K562 (cell line): Measurements from ENCODE around the gene C17orf113. TPM values are rescaled to one million over a fixed set of nuclear protein-coding genes. Genes with fewer than 3 reads are reported as not detected.

Experiments used
- DNMT1 ChIP-seq: fragments of 450-650 bp; IDR thresholded peaks from 2 replicates; pipeline ENCODE4 v1.6.1; 2016; ENCODE audit warnings: antibody characterized with exemption, mild to moderate bottlenecking
- KLF13 ChIP-seq: fragments of 450-650 bp; IDR thresholded peaks from 2 replicates; pipeline ENCODE4 v1.6.1; 2016; ENCODE audit warnings: missing genetic modification characterization, low read depth, mild to moderate bottlenecking, missing compliant biosample characterization, moderate library complexity, borderline replicate concordance
- KLF16 ChIP-seq: IDR thresholded peaks from 2 replicates; pipeline ENCODE4 v1.6.1; 2016; ENCODE audit warnings: antibody characterized with exemption
- MIER1 ChIP-seq: fragments of 450-650 bp; IDR thresholded peaks from 2 replicates; pipeline ENCODE4 v1.6.1; 2016; ENCODE audit warnings: antibody characterized with exemption, mild to moderate bottlenecking, low read depth
- NFIC ChIP-seq: fragments of 450-650 bp; IDR thresholded peaks from 2 replicates; pipeline ENCODE4 v1.6.1; 2017; ENCODE audit warnings: mild to moderate bottlenecking, inconsistent platforms
- NFIX ChIP-seq: fragments of 250-450 bp; sonication (Bioruptor Pico); IDR thresholded peaks from 2 replicates; pipeline ENCODE4 v1.4.0; 2020; ENCODE audit warnings: low read depth, mild to moderate bottlenecking, moderate library complexity
- POLR2H ChIP-seq: IDR thresholded peaks from 2 replicates; pipeline ENCODE4 v1.6.1; 2016; ENCODE audit warnings: missing genetic modification characterization, low read depth, mild to moderate bottlenecking, control low read depth, missing compliant biosample characterization, moderate library complexity
- SRSF7 ChIP-seq: fragments of 200-400 bp; formaldehyde crosslinking; optimal IDR thresholded peaks from 2 replicates; pipeline ENCODE3; 2017; ENCODE audit warnings: mild to moderate bottlenecking, low read depth, low read length
- STAG1 ChIP-seq: sonication (generic); formaldehyde crosslinking; IDR thresholded peaks from 2 replicates; pipeline ENCODE4 v1.5.0; 2020; ENCODE audit warnings: missing genetic modification reagents, borderline replicate concordance
- TARDBP ChIP-seq: fragments of 450-650 bp; IDR thresholded peaks from 2 replicates; pipeline ENCODE4 v1.6.1; 2016
- XRCC5 ChIP-seq: fragments of 200-400 bp; formaldehyde crosslinking; IDR thresholded peaks from 2 replicates; pipeline ENCODE4 v1.6.1; 2017; ENCODE audit warnings: low read depth, mild to moderate bottlenecking, low read length
- ZC3H8 ChIP-seq: fragments of 450-650 bp; IDR thresholded peaks from 2 replicates; pipeline ENCODE4 v1.6.1; 2017
- ZNF589 ChIP-seq: fragments of 200-800 bp; sonication (Bioruptor generic); IDR thresholded peaks from 2 replicates; pipeline ENCODE4 v1.6.1; 2016; ENCODE audit warnings: low read depth, missing genetic modification characterization, missing compliant biosample characterization
- ZNF79 ChIP-seq: fragments of 250-450 bp; sonication (Bioruptor Pico); IDR thresholded peaks from 2 replicates; pipeline ENCODE4 v1.4.0; 2020; ENCODE audit warnings: low read depth, mild to moderate bottlenecking, moderate library complexity
- polyA plus RNA-seq, 8 experiments: library from polyadenylated mRNA; depleted of rRNA in 4 of 8; stranded (reverse) in 5 of 8; unstranded in 3 of 8; fragments of >200 nt; fragmentation: Nextera tagmentation in 2 of 8; fragmentation: Illumina TruSeq in 1 of 8; extraction: Ambion mirVana in 2 of 8; extraction: Trizol in 1 of 8; gene quantifications; 2 replicates each; pipeline versions ENCODE4 v1.2.1 to v1.2.3, GENCODE V29; 2011 to 2014; ENCODE audit warnings: inconsistent platforms in 1 of 8, missing spikeins in 1 of 8
- total RNA-seq, 7 experiments: library from RNA; depleted of rRNA in 6 of 7; stranded (reverse); fragments of >200 nt in 6 of 7; fragmentation: Illumina TruSeq in 2 of 7; extraction: Trizol in 2 of 7; gene quantifications; 2 replicates each; pipeline versions ENCODE4 v1.2.1 to v1.2.3, GENCODE V29; 2011 to 2021; ENCODE audit warnings: low replicate concordance in 1 of 7
- TF ChIP-seq, protein P1 (sequence below): sonication (generic); formaldehyde crosslinking; IDR thresholded peaks from 2 replicates; pipeline ENCODE4 v1.8.0; 2022; ENCODE audit warnings: missing genetic modification reagents, mild to moderate bottlenecking, borderline replicate concordance
- TF ChIP-seq, protein P2 (sequence below): sonication (generic); formaldehyde crosslinking; IDR thresholded peaks from 2 replicates; pipeline ENCODE4 v1.8.1; 2023; ENCODE audit warnings: mild to moderate bottlenecking, missing genetic modification reagents, moderate library complexity
- TF ChIP-seq, protein P3 (sequence below): IDR thresholded peaks from 3 replicates; pipeline ENCODE4 v1.6.1; 2011; ENCODE audit warnings: borderline replicate concordance, mild to moderate bottlenecking, moderate library complexity; ENCODE audit not compliant: insufficient read length; ENCODE audit errors: extremely low read depth
- TF ChIP-seq, protein P4 (sequence below): fragments of 200-800 bp; sonication (Bioruptor generic); IDR thresholded peaks from 2 replicates; pipeline ENCODE4 v1.6.1; 2017; ENCODE audit warnings: missing genetic modification characterization, missing compliant biosample characterization
- TF ChIP-seq, protein P5 (sequence below): fragments of 450-650 bp; formaldehyde crosslinking; IDR thresholded peaks from 2 replicates; pipeline ENCODE4 v1.4.0; 2020; ENCODE audit warnings: mild to moderate bottlenecking, moderate library complexity

C17orf113 gene
- total and polyA plus RNA-seq, 9 of the 15 experiments (the other 6 are each of a cell fraction or from before 2014, with no cell fraction given), result 0.10 to 1.2 (median 0.31) TPM

DNA sequence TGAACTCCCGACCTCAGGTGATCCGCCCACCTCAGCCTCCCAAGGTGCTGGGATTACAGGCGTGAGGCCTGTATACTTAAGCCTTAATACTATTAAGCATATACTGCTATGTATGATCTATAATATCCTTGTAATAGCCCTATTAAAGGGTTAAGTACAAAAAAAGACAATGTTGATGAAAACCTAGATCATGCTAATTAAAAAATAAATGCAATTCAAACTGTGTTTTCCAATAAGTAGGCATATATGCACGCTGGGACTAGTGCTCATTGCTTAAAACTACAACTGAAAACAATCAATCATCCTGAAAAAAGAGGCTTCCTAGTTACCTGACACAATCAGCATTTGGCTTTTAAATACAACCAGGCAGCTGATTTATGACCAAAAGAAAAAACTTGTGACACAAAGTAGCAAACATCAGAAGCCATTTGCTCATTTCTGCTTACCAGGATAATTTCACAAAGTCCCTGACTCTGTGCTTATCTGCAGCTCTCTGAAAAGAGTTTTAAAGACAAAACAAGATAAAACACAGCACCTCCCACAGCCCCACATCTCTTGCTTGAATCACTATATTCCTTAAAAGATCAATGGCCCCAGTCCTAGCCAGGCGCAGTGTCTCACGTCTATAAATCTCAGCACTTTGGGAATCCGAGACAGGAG lies 36.8 kb upstream of the C17orf113 start (continued):
- no peak for TF ChIP-seq XRCC5
- TF ChIP-seq TARDBP, result no peak
- no peak for TF ChIP-seq ZNF589 (CRISPR knock-in tag)
- TF ChIP-seq, protein P1, sequence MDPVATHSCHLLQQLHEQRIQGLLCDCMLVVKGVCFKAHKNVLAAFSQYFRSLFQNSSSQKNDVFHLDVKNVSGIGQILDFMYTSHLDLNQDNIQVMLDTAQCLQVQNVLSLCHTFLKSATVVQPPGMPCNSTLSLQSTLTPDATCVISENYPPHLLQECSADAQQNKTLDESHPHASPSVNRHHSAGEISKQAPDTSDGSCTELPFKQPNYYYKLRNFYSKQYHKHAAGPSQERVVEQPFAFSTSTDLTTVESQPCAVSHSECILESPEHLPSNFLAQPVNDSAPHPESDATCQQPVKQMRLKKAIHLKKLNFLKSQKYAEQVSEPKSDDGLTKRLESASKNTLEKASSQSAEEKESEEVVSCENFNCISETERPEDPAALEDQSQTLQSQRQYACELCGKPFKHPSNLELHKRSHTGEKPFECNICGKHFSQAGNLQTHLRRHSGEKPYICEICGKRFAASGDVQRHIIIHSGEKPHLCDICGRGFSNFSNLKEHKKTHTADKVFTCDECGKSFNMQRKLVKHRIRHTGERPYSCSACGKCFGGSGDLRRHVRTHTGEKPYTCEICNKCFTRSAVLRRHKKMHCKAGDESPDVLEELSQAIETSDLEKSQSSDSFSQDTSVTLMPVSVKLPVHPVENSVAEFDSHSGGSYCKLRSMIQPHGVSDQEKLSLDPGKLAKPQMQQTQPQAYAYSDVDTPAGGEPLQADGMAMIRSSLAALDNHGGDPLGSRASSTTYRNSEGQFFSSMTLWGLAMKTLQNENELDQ, result no peak
- TF ChIP-seq NFIC, result no peak
- no peak for TF ChIP-seq ZNF79 (CRISPR knock-in tag)
- TF ChIP-seq SRSF7, result no peak
- TF ChIP-seq, protein P2, sequence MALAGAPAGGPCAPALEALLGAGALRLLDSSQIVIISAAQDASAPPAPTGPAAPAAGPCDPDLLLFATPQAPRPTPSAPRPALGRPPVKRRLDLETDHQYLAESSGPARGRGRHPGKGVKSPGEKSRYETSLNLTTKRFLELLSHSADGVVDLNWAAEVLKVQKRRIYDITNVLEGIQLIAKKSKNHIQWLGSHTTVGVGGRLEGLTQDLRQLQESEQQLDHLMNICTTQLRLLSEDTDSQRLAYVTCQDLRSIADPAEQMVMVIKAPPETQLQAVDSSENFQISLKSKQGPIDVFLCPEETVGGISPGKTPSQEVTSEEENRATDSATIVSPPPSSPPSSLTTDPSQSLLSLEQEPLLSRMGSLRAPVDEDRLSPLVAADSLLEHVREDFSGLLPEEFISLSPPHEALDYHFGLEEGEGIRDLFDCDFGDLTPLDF (CRISPR knock-in tag), result no peak
- TF ChIP-seq, protein P3, sequence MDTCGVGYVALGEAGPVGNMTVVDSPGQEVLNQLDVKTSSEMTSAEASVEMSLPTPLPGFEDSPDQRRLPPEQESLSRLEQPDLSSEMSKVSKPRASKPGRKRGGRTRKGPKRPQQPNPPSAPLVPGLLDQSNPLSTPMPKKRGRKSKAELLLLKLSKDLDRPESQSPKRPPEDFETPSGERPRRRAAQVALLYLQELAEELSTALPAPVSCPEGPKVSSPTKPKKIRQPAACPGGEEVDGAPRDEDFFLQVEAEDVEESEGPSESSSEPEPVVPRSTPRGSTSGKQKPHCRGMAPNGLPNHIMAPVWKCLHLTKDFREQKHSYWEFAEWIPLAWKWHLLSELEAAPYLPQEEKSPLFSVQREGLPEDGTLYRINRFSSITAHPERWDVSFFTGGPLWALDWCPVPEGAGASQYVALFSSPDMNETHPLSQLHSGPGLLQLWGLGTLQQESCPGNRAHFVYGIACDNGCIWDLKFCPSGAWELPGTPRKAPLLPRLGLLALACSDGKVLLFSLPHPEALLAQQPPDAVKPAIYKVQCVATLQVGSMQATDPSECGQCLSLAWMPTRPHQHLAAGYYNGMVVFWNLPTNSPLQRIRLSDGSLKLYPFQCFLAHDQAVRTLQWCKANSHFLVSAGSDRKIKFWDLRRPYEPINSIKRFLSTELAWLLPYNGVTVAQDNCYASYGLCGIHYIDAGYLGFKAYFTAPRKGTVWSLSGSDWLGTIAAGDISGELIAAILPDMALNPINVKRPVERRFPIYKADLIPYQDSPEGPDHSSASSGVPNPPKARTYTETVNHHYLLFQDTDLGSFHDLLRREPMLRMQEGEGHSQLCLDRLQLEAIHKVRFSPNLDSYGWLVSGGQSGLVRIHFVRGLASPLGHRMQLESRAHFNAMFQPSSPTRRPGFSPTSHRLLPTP, result no peak
- TF ChIP-seq, protein P4, sequence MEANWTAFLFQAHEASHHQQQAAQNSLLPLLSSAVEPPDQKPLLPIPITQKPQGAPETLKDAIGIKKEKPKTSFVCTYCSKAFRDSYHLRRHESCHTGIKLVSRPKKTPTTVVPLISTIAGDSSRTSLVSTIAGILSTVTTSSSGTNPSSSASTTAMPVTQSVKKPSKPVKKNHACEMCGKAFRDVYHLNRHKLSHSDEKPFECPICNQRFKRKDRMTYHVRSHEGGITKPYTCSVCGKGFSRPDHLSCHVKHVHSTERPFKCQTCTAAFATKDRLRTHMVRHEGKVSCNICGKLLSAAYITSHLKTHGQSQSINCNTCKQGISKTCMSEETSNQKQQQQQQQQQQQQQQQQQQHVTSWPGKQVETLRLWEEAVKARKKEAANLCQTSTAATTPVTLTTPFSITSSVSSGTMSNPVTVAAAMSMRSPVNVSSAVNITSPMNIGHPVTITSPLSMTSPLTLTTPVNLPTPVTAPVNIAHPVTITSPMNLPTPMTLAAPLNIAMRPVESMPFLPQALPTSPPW (CRISPR knock-in tag), result peak; percentile 28; the same call in 1 of the 2 replicates
- TF ChIP-seq, protein P5, sequence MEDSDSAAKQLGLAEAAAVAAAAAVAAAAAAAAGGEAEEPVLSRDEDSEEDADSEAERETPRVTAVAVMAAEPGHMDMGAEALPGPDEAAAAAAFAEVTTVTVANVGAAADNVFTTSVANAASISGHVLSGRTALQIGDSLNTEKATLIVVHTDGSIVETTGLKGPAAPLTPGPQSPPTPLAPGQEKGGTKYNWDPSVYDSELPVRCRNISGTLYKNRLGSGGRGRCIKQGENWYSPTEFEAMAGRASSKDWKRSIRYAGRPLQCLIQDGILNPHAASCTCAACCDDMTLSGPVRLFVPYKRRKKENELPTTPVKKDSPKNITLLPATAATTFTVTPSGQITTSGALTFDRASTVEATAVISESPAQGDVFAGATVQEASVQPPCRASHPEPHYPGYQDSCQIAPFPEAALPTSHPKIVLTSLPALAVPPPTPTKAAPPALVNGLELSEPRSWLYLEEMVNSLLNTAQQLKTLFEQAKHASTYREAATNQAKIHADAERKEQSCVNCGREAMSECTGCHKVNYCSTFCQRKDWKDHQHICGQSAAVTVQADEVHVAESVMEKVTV (CRISPR knock-in tag), result no peak
- TF ChIP-seq ZC3H8, result no peak
- no peak for TF ChIP-seq POLR2H (tag)
- TF ChIP-seq KLF13 (tag), result no peak
- no peak for TF ChIP-seq MIER1
- TF ChIP-seq STAG1, result no peak
- TF ChIP-seq DNMT1, result no peak
- TF ChIP-seq KLF16, result peak; percentile 69; the same call in 1 of the 2 replicates
- no peak for TF ChIP-seq NFIX
